Measurements from ENCODE around the gene UVSSA.

GRCh38 chr4:1367230-1367935, 20.4 kb downstream of the UVSSA start:
- TF ChIP-seq CTCF (conservative IDR thresholded peaks at IDR 0.05 in 1 of 2, IDR thresholded peaks at IDR 0.05 in 1 of 2; ENCODE audit: low read depth in 1 of 2, low read length in 2 of 2) (no peak), EZH2 (IDR thresholded peaks at IDR 0.05; ENCODE audit: low read length, missing control alignments) (no peak)

Measured in fibroblast of lung (primary cell).